PC-3 (cell line): ENCODE results near the gene FAXDC2. TPM values are rescaled to one million over a fixed set of nuclear protein-coding genes. Genes with fewer than 3 reads are reported as not detected.

Source experiments
- ATAC-seq: fragments of 200-7000 bp; cut with Tn5 transposase; 2 replicates; pipeline ENCODE4 v1.9.1; 2020; ENCODE audit warnings: mild to moderate bottlenecking, moderate library complexity
- BruUV-seq: library from RNA; stranded (reverse); fragments of 400-500 nt; replicated peaks from 2 replicates; lab custom pipeline; 2021; lab: Mats Ljungman, UMichigan
- CTCF ChIA-PET: fragments of 300-600 bp; sonication (Branson Sonifier 250); formaldehyde crosslinking; loops from one replicate; lab custom pipeline; 2022; ENCODE audit warnings: antibody characterized with exemption; lab: Charles Lee
- POLR2A ChIA-PET: fragments of 300-600 bp; sonication (Branson Sonifier 250); formaldehyde crosslinking; loops from one replicate; lab custom pipeline; 2022; ENCODE audit warnings: antibody characterized with exemption; ENCODE audit not compliant: unreplicated experiment; lab: Charles Lee
- DNase-seq: peaks from one replicate; pipeline ENCODE4 v3.0.0-alpha.2; 2015
- H2AFZ ChIP-seq: fragments of 300-600 bp; sonication (generic); 2 replicates; pipeline ENCODE4 v1.6.0; 2016; ENCODE audit warnings: antibody characterized with exemption, low read length
- H3F3A ChIP-seq: fragments of 300-600 bp; sonication (generic); one replicate; pipeline ENCODE4 v1.6.0; 2017; ENCODE audit warnings: antibody characterized with exemption, low read length, control low read depth, mild to moderate bottlenecking; ENCODE audit not compliant: unreplicated experiment
- H3K27ac ChIP-seq: fragments of 300-600 bp; sonication (generic); 2 replicates; pipeline ENCODE4 v1.5.1; 2016; ENCODE audit warnings: mild to moderate bottlenecking, low read length
- H3K27me3 ChIP-seq: fragments of 300-600 bp; sonication (generic); 2 replicates; pipeline ENCODE4 v1.6.1; 2016; ENCODE audit warnings: low read length, mixed read lengths
- H3K36me3 ChIP-seq: fragments of 300-600 bp; sonication (generic); 2 replicates; pipeline ENCODE4 v1.6.1; 2016; ENCODE audit warnings: low read depth, mixed run types, low read length, mixed read lengths
- H3K4me1 ChIP-seq: fragments of 300-600 bp; sonication (generic); 2 replicates; pipeline ENCODE4 v1.5.1; 2016; ENCODE audit warnings: low read length; ENCODE audit not compliant: insufficient read depth
- H3K4me2 ChIP-seq: fragments of 300-600 bp; sonication (generic); 2 replicates; pipeline ENCODE4 v1.6.0; 2016; ENCODE audit warnings: low read length
- H3K4me3 ChIP-seq: fragments of 300-600 bp; sonication (generic); 2 replicates; pipeline ENCODE4 v1.5.1; 2016; ENCODE audit warnings: mild to moderate bottlenecking, low read length, mixed read lengths
- H3K79me2 ChIP-seq: fragments of 300-600 bp; sonication (generic); 2 replicates; pipeline ENCODE4 v1.6.1; 2017; ENCODE audit warnings: low read length, mixed read lengths
- H3K9ac ChIP-seq: fragments of 300-600 bp; sonication (generic); 2 replicates; pipeline ENCODE4 v1.6.0; 2016; ENCODE audit warnings: mild to moderate bottlenecking, low read length
- H3K9me2 ChIP-seq: fragments of 300-600 bp; sonication (generic); replicated peaks from 2 replicates; pipeline ENCODE4 v1.6.1; 2016; ENCODE audit warnings: mixed run types, low read length, mixed read lengths
- H3K9me3 ChIP-seq: fragments of 300-600 bp; sonication (generic); 2 replicates; pipeline ENCODE4 v1.6.1; 2016; ENCODE audit warnings: low read length, mixed read lengths
- H4K20me1 ChIP-seq: fragments of 300-600 bp; sonication (generic); 2 replicates; pipeline ENCODE4 v1.6.1; 2016; ENCODE audit warnings: low read length, mixed read lengths
- CTCF ChIP-seq: fragments of 300-600 bp; sonication (generic); conservative IDR thresholded peaks from 2 replicates; pipeline ENCODE4 v1.5.1; 2017; ENCODE audit warnings: antibody characterized with exemption, low read depth, mild to moderate bottlenecking, low read length
- EZH2 ChIP-seq: fragments of 300-600 bp; sonication (generic); IDR thresholded peaks from one replicate; pipeline ENCODE4 v1.6.1; 2017; ENCODE audit warnings: antibody characterized with exemption, mild to moderate bottlenecking, low read length; ENCODE audit not compliant: unreplicated experiment
- EZH2phosphoT487 ChIP-seq: fragments of 300-600 bp; sonication (generic); IDR thresholded peaks from 2 replicates; pipeline ENCODE4 v1.6.1; 2018; ENCODE audit warnings: mild to moderate bottlenecking, antibody characterized with exemption, low read length, borderline replicate concordance
- intact Hi-C: fragments of 100-400 bp; cut with micrococcal nuclease; formaldehyde crosslinking; loops from 2 replicates; pipeline ENCODE4 v1.9.0; 2023
- total RNA-seq: library from RNA; depleted of rRNA; stranded (reverse); fragments of >200 nt; gene quantifications from 2 replicates; pipeline ENCODE4 v1.2.3, GENCODE V29; 2014

Gene FAXDC2
- total RNA-seq, 1 experiment from 2014 or later, result not detected

- intact Hi-C loops, result loop anchor here (5.0 kb wide), 2 partner anchors 44 to 56 kb away; partner anchors contain the start of genes CNOT8 and LARP1
- POLR2A ChIA-PET, result no interaction called here
These were observed 36.7 kb downstream of the FAXDC2 start for GRCh38 chr5:154813736-154814135.

GRCh38 chr5:154813158-154813557, 37.2 kb downstream of the FAXDC2 start:
- no TSS peak for BruUV-seq
- Histone ChIP-seq H3K4me1 (no peaks in the 10 kb centered on the region), H3K9me2 (no peaks in the 10 kb centered on the region), H2AFZ (no peak overlapping the region), H3K4me3 (no peak overlapping the region), H4K20me1 (no peaks in the 10 kb centered on the region), H3K4me2 (no peak overlapping the region), H3F3A (no peaks in the 10 kb centered on the region), H3K9me3 (no peaks in the 10 kb centered on the region), H3K79me2 (no peaks in the 10 kb centered on the region), H3K27ac (no peak overlapping the region), H3K9ac (no peak overlapping the region), H3K27me3 (no peaks in the 10 kb centered on the region), H3K36me3 (peaks cover 29% of the 10 kb centered on the region)
- ChIA-PET CTCF (no interaction called here), POLR2A (no interaction called here)
- ATAC-seq (no peak), DNase-seq (no peak)
- TF ChIP-seq EZH2, result no peak
- no peak for TF ChIP-seq EZH2phosphoT487
- no peak for TF ChIP-seq CTCF
- intact Hi-C loops, result loop anchor here (5.0 kb wide), 2 partner anchors 44 to 56 kb away; partner anchors contain the start of genes CNOT8 and LARP1

More at GRCh38 chr5:154813736-154814135, 36.7 kb downstream of the FAXDC2 start:
- no peak for ATAC-seq
- TF ChIP-seq EZH2phosphoT487 (no peak), EZH2 (no peak), CTCF (no peak)
- no peaks in the 10 kb centered on the region for H3K4me1 ChIP-seq
- CTCF ChIA-PET, result no interaction called here
- H3K9me2 ChIP-seq, result no peaks in the 10 kb centered on the region
- H3K4me2 ChIP-seq, result no peak overlapping the region
- H3K9me3 ChIP-seq, result no peaks in the 10 kb centered on the region
- BruUV-seq, result no TSS peak
- H4K20me1 ChIP-seq, result no peaks in the 10 kb centered on the region
- peaks cover 34% of the 10 kb centered on the region for H3K36me3 ChIP-seq
- no peaks in the 10 kb centered on the region for H3F3A ChIP-seq
- no peaks in the 10 kb centered on the region for H3K27me3 ChIP-seq
- no peak overlapping the region for H2AFZ ChIP-seq
- H3K4me3 ChIP-seq, result no peak overlapping the region
- H3K27ac ChIP-seq, result no peak overlapping the region
- no peak for DNase-seq
- no peaks in the 10 kb centered on the region for H3K79me2 ChIP-seq
- no peak overlapping the region for H3K9ac ChIP-seq

- peaks cover 33% of the 10 kb centered on the region for H3K36me3 ChIP-seq
- intact Hi-C loops, result loop anchor here (1.0 to 5.0 kb wide), 3 partner anchors 45 to 162 kb away; partner anchors contain the start of genes CNOT8 and LARP1
- no peaks in the 10 kb centered on the region for H3K27me3 ChIP-seq
- DNase-seq (peak; percentile 52), ATAC-seq (peak; percentile 72)
- H2AFZ ChIP-seq, result no peak overlapping the region
- H3F3A ChIP-seq, result no peaks in the 10 kb centered on the region
- H3K27ac ChIP-seq, result no peak overlapping the region
- no peak overlapping the region for H3K4me3 ChIP-seq
- no peaks in the 10 kb centered on the region for H3K4me1 ChIP-seq
- no peaks in the 10 kb centered on the region for H3K79me2 ChIP-seq
- ChIA-PET POLR2A (no interaction called here), CTCF (no interaction called here)
- BruUV-seq, result no TSS peak
- no peaks in the 10 kb centered on the region for H3K9me3 ChIP-seq
- H3K4me2 ChIP-seq, result no peak overlapping the region
- H3K9me2 ChIP-seq, result no peaks in the 10 kb centered on the region
- TF ChIP-seq CTCF, result peak; percentile 87
- no peak for TF ChIP-seq EZH2phosphoT487
- no peak for TF ChIP-seq EZH2
- H4K20me1 ChIP-seq, result no peaks in the 10 kb centered on the region
- no peak overlapping the region for H3K9ac ChIP-seq
These were observed 38.5 kb downstream of the FAXDC2 start for GRCh38 chr5:154811653-154812465.
